ENCODE results near the gene UBE2G1.

The UBE2G1 gene

GRCh38 chr17:4366327-4367063, at the start of gene UBE2G1:
TSS of gene UBE2G1 (minus strand) at chr17:4366675. CDS start at chr17:4366316, 359 bp downstream.
- TF ChIP-seq CTCF (conservative IDR thresholded peaks at IDR 0.05) (no peak), ZFX (IDR thresholded peaks at IDR 0.05) (0 out of 2 replicates have a peak, but pooled peaks have one; percentile 59)

GRCh38 chr17:4412933-4413831, 46.7 kb upstream of the UBE2G1 start:
- TF ChIP-seq ZFX (IDR thresholded peaks at IDR 0.05) (no peak), CTCF (conservative IDR thresholded peaks at IDR 0.05) (peak; percentile 88)

More at GRCh38 chr17:4366327-4367063, at the start of gene UBE2G1:
- H3K27ac ChIP-seq = peak within 1 kb of the TSS; percentile 97

GRCh38 chr17:4411201-4411600, 44.7 kb upstream of the UBE2G1 start:
- TF ChIP-seq ZFX (IDR thresholded peaks at IDR 0.05) (no peak), CTCF (conservative IDR thresholded peaks at IDR 0.05) (no peak)
- H3K27ac ChIP-seq = no peak overlapping the region

More at GRCh38 chr17:4412933-4413831, 46.7 kb upstream of the UBE2G1 start:
- H3K27ac ChIP-seq = no peak overlapping the region

- TF ChIP-seq CTCF (conservative IDR thresholded peaks at IDR 0.05) = no peak
- TF ChIP-seq ZFX (IDR thresholded peaks at IDR 0.05) = no peak
- no peak overlapping the region for H3K27ac ChIP-seq
Observed at GRCh38 chr17:4409659-4410058, 43.2 kb upstream of the UBE2G1 start.

- no peak for TF ChIP-seq ZFX (IDR thresholded peaks at IDR 0.05)
- no peak for TF ChIP-seq CTCF (conservative IDR thresholded peaks at IDR 0.05)
- H3K27ac ChIP-seq = no peak overlapping the region
Observed at GRCh38 chr17:4407851-4408250, 41.4 kb upstream of the UBE2G1 start.

- no peak overlapping the region for H3K27ac ChIP-seq
- TF ChIP-seq CTCF (conservative IDR thresholded peaks at IDR 0.05) (no peak), ZFX (IDR thresholded peaks at IDR 0.05) (no peak)
Observed at GRCh38 chr17:4407216-4407615, 40.7 kb upstream of the UBE2G1 start.

- no peak for TF ChIP-seq CTCF (conservative IDR thresholded peaks at IDR 0.05)
- no peak for TF ChIP-seq ZFX (IDR thresholded peaks at IDR 0.05)
- no peak overlapping the region for H3K27ac ChIP-seq
Observed at GRCh38 chr17:4406386-4406785, 39.9 kb upstream of the UBE2G1 start.

All from C4-2B (cell line).